Activated CD4-positive, alpha-beta T cell treated with anti-CD3 and anti-CD28 coated beads for 4 hours (primary cell): ENCODE results near the gene CFAP57.

ENCODE experiments used
- DNase-seq, 2 donors: peaks; one replicate each; pipeline ENCODE4 v3.0.0-alpha.2; 2020

CFAP57 gene

GRCh38 chr1:43229826-43230780, 58.0 kb downstream of the CFAP57 start:
- no peak for DNase-seq

GRCh38 chr1:43232074-43232473, 59.9 kb downstream of the CFAP57 start:
- no peak for DNase-seq

- DNase-seq, result no peak
These were observed 60.4 kb downstream of the CFAP57 start for GRCh38 chr1:43232482-43232881.

- DNase-seq, result no peak
These were observed 61.5 kb downstream of the CFAP57 start for GRCh38 chr1:43233631-43234030.

- no peak for DNase-seq
These were observed 62.1 kb downstream of the CFAP57 start for GRCh38 chr1:43234267-43234666.

- DNase-seq, result no peak
These were observed 62.9 kb downstream of the CFAP57 start for GRCh38 chr1:43235040-43235439.

- no peak for DNase-seq
These were observed 63.5 kb downstream of the CFAP57 start for GRCh38 chr1:43235451-43236121.

GRCh38 chr1:43237121-43237520, 65.0 kb downstream of the CFAP57 start:
- DNase-seq, result no peak

GRCh38 chr1:43238085-43238484, 66.0 kb downstream of the CFAP57 start:
- DNase-seq, result no peak

GRCh38 chr1:43238991-43239469, 66.9 kb downstream of the CFAP57 start:
- no peak for DNase-seq

- DNase-seq, result no peak
These were observed 67.4 kb downstream of the CFAP57 start for GRCh38 chr1:43239484-43239883.

GRCh38 chr1:43241413-43241836, 69.3 kb downstream of the CFAP57 start:
- DNase-seq, result no peak

GRCh38 chr1:43243299-43243698, 71.2 kb downstream of the CFAP57 start:
- DNase-seq, result no peak

GRCh38 chr1:43246466-43247213, 74.5 kb downstream of the CFAP57 start:
- DNase-seq, result no peak

GRCh38 chr1:43247256-43247921, 75.3 kb downstream of the CFAP57 start:
- no peak for DNase-seq

- no peak for DNase-seq
These were observed 78.2 kb downstream of the CFAP57 start for GRCh38 chr1:43250351-43250761.

- no peak for DNase-seq
These were observed 78.9 kb downstream of the CFAP57 start for GRCh38 chr1:43251024-43251423.

- DNase-seq, result no peak
These were observed 80.1 kb downstream of the CFAP57 start for GRCh38 chr1:43252225-43252624.

GRCh38 chr1:43253173-43253572, 81.0 kb downstream of the CFAP57 start:
- DNase-seq, result no peak

- no peak for DNase-seq
These were observed 81.7 kb downstream of the CFAP57 start for GRCh38 chr1:43253876-43254275.

- no peak for DNase-seq
These were observed 83.5 kb downstream of the CFAP57 start for GRCh38 chr1:43255438-43256210.
